ENCODE measurements around the gene SNX19. TPM values are rescaled to one million over a fixed set of nuclear protein-coding genes. Genes with fewer than 3 reads are reported as not detected.

Gene SNX19
- total RNA-seq, 1 donor from 2014 or later: 52.9 TPM

- H3K36me3 Mint-ChIP-seq (ENCODE audit: low read depth): peaks cover 2% of the 10 kb centered on the region
- no peak overlapping the region for H3K27ac Mint-ChIP-seq
- no peaks in the 10 kb centered on the region for H3K4me1 Mint-ChIP-seq
- intact Hi-C loops (cut with micrococcal nuclease): no loop called here
- no peak overlapping the region for H3K4me3 Mint-ChIP-seq
- DNase-seq: no peak
- H3K27me3 Mint-ChIP-seq: peaks cover 33% of the 10 kb centered on the region
- H3K9me3 Mint-ChIP-seq: peaks cover 16% of the 10 kb centered on the region
Measured at GRCh38 chr11:130837194-130837593, 79.1 kb downstream of the SNX19 start.

GRCh38 chr11:130834886-130835285, 81.4 kb downstream of the SNX19 start:
- Mint-ChIP-seq H3K9me3 (peaks cover 16% of the 10 kb centered on the region), H3K27me3 (peaks cover 21% of the 10 kb centered on the region), H3K4me3 (no peak overlapping the region), H3K4me1 (no peaks in the 10 kb centered on the region), H3K36me3 (ENCODE audit: low read depth) (peaks cover 2% of the 10 kb centered on the region), H3K27ac (no peak overlapping the region)
- intact Hi-C loops (cut with micrococcal nuclease): no loop called here
- no peak for DNase-seq

GRCh38 chr11:130832566-130833425, 83.5 kb downstream of the SNX19 start:
- no peak overlapping the region for H3K4me3 Mint-ChIP-seq
- no peak for DNase-seq
- intact Hi-C loops (cut with micrococcal nuclease): no loop called here
- no peak overlapping the region for H3K27ac Mint-ChIP-seq
- H3K4me1 Mint-ChIP-seq: no peaks in the 10 kb centered on the region
- peaks cover 15% of the 10 kb centered on the region for H3K27me3 Mint-ChIP-seq
- peaks cover 6% of the 10 kb centered on the region for H3K9me3 Mint-ChIP-seq
- peaks cover 2% of the 10 kb centered on the region for H3K36me3 Mint-ChIP-seq (ENCODE audit: low read depth)

- no peak overlapping the region for H3K4me3 Mint-ChIP-seq
- intact Hi-C loops (cut with micrococcal nuclease): no loop called here
- H3K9me3 Mint-ChIP-seq: peaks cover 2% of the 10 kb centered on the region
- H3K27me3 Mint-ChIP-seq: peaks cover 10% of the 10 kb centered on the region
- H3K27ac Mint-ChIP-seq: no peak overlapping the region
- H3K4me1 Mint-ChIP-seq: no peaks in the 10 kb centered on the region
- peaks cover 1% of the 10 kb centered on the region for H3K36me3 Mint-ChIP-seq (ENCODE audit: low read depth)
- DNase-seq: no peak
Measured at GRCh38 chr11:130831976-130832375, 84.3 kb downstream of the SNX19 start.

- peaks cover 9% of the 10 kb centered on the region for H3K27me3 Mint-ChIP-seq
- no peaks in the 10 kb centered on the region for H3K9me3 Mint-ChIP-seq
- no peaks in the 10 kb centered on the region for H3K4me1 Mint-ChIP-seq
- intact Hi-C loops (cut with micrococcal nuclease): no loop called here
- DNase-seq: no peak
- H3K4me3 Mint-ChIP-seq: no peak overlapping the region
- H3K27ac Mint-ChIP-seq: no peak overlapping the region
- H3K36me3 Mint-ChIP-seq (ENCODE audit: low read depth): no peaks in the 10 kb centered on the region
Measured at GRCh38 chr11:130831506-130831905, 84.8 kb downstream of the SNX19 start.

DNA sequence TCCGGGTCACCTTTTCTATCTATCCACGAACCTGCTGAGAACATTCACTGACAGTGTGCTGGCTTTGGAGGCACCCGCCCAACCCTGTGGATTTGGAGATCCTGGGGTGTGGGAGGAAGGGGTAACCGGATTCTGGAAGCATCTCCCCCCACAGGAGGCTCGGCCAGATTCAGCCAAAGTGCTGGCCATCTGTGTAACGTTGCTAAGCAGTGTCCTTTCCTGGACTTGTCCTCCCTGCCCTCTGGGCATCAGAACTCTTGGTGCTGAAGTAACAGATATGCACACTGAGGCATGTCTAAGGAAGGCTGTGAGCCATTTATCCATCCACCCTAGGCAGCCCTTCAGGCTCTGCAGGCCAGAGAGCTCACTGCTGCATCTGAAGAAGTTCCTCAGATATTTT, 85.7 kb downstream of the SNX19 start:
- H3K27me3 Mint-ChIP-seq: peaks cover 9% of the 10 kb centered on the region
- DNase-seq: no peak
- no peaks in the 10 kb centered on the region for H3K36me3 Mint-ChIP-seq (ENCODE audit: low read depth)
- H3K27ac Mint-ChIP-seq: no peak overlapping the region
- H3K4me1 Mint-ChIP-seq: no peaks in the 10 kb centered on the region
- intact Hi-C loops (cut with micrococcal nuclease): no loop called here
- H3K9me3 Mint-ChIP-seq: no peaks in the 10 kb centered on the region
- H3K4me3 Mint-ChIP-seq: no peak overlapping the region

DNA sequence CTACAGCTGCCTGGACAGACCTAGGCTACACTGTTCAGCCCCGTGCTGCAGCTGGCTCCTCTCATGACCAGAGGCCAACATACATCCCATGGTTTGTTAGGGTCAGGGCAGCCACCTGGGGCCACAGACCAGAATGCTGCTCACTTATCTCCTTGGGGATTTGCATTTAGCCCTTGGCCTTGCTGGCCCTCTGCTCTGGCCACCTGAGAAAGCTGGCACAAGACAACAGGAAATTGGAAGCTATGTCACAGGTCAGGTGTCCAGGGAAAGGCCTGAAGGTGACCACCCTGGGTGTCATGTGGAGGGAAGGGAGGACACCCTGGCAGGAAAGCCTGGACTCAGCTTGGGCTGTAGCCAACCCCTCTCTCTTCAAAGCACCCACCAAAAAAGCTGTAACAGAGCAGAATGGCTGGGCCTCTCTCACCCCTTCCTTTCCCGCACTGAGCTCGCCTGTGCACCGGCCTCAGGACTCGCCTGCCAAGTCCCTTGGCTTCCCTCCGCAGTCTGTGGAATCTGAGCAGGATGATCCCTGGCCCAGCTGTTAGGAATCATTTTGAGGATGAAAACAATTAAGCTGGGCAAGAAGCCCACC, 86.3 kb downstream of the SNX19 start:
- peaks cover 9% of the 10 kb centered on the region for H3K27me3 Mint-ChIP-seq
- intact Hi-C loops (cut with micrococcal nuclease): no loop called here
- H3K4me1 Mint-ChIP-seq: no peaks in the 10 kb centered on the region
- H3K9me3 Mint-ChIP-seq: no peaks in the 10 kb centered on the region
- no peak overlapping the region for H3K27ac Mint-ChIP-seq
- H3K36me3 Mint-ChIP-seq (ENCODE audit: low read depth): no peaks in the 10 kb centered on the region
- no peak for DNase-seq
- H3K4me3 Mint-ChIP-seq: no peak overlapping the region

GRCh38 chr11:130828741-130829140, 87.5 kb downstream of the SNX19 start:
- no peaks in the 10 kb centered on the region for H3K4me1 Mint-ChIP-seq
- no peak for DNase-seq
- no peak overlapping the region for H3K27ac Mint-ChIP-seq
- H3K36me3 Mint-ChIP-seq (ENCODE audit: low read depth): no peaks in the 10 kb centered on the region
- no peaks in the 10 kb centered on the region for H3K9me3 Mint-ChIP-seq
- intact Hi-C loops (cut with micrococcal nuclease): no loop called here
- H3K4me3 Mint-ChIP-seq: no peak overlapping the region
- peaks cover 4% of the 10 kb centered on the region for H3K27me3 Mint-ChIP-seq

GRCh38 chr11:130827451-130828377, 88.6 kb downstream of the SNX19 start:
- intact Hi-C loops (cut with micrococcal nuclease): no loop called here
- no peak overlapping the region for H3K4me3 Mint-ChIP-seq

DNA sequence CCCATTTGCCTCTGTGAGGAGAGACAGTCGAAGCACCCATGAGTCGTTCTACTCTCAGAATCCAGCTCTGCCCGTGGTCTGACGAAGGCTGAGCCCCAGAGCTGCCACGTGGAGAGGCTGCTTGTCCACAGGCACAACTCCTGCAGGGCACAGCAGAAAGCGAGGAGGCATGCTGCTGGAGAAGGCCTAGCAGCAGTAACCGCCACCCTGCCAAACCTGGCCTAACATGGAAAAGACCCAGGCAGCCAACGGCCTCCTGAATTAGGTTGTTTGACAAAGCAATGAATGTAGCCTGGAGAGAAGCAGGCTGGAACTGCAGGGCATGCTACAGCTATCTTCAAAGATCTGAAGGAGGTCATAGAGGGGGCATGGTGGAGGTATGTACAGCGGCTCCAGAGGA, 89.7 kb downstream of the SNX19 start:
- Mint-ChIP-seq H3K27me3 (peaks cover 3% of the 10 kb centered on the region), H3K4me3 (no peak overlapping the region), H3K4me1 (no peaks in the 10 kb centered on the region), H3K27ac (no peak overlapping the region), H3K36me3 (ENCODE audit: low read depth) (no peaks in the 10 kb centered on the region), H3K9me3 (no peaks in the 10 kb centered on the region)
- intact Hi-C loops (cut with micrococcal nuclease): no loop called here
- no peak for DNase-seq

More at GRCh38 chr11:130827451-130828377, 88.6 kb downstream of the SNX19 start:
- Mint-ChIP-seq H3K9me3 (no peaks in the 10 kb centered on the region), H3K27me3 (peaks cover 3% of the 10 kb centered on the region), H3K4me1 (no peaks in the 10 kb centered on the region), H3K27ac (no peak overlapping the region), H3K36me3 (ENCODE audit: low read depth) (no peaks in the 10 kb centered on the region)
- no peak for DNase-seq

GRCh38 chr11:130825983-130826382, 90.3 kb downstream of the SNX19 start:
- Mint-ChIP-seq H3K36me3 (ENCODE audit: low read depth) (no peaks in the 10 kb centered on the region), H3K27me3 (peaks cover 3% of the 10 kb centered on the region), H3K9me3 (no peaks in the 10 kb centered on the region), H3K4me3 (no peak overlapping the region), H3K4me1 (no peaks in the 10 kb centered on the region), H3K27ac (no peak overlapping the region)
- no peak for DNase-seq
- intact Hi-C loops (cut with micrococcal nuclease): no loop called here

DNA sequence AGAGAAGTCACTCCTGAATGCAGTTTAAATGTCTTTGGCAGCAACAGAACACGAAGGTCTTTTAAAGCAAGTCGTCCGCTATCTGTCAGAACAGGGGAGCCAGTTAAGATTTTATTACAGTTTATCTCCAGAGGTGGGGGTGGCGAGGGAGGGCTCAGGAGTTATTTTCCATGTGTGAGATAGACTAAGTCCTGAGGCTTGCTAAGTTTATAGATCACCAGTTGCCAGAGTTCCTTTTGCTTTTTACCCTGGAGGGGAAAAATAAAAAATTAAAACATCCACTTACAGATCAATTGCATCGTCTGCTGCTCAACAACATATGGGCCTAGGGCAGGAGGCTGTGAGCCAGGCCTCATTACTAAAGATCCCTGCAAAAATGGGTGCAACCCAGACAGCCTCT, 90.7 kb downstream of the SNX19 start:
- DNase-seq: no peak
- H3K27ac Mint-ChIP-seq: no peak overlapping the region
- H3K27me3 Mint-ChIP-seq: peaks cover 5% of the 10 kb centered on the region
- H3K36me3 Mint-ChIP-seq (ENCODE audit: low read depth): no peaks in the 10 kb centered on the region
- no peak overlapping the region for H3K4me3 Mint-ChIP-seq
- intact Hi-C loops (cut with micrococcal nuclease): no loop called here
- H3K9me3 Mint-ChIP-seq: no peaks in the 10 kb centered on the region
- no peaks in the 10 kb centered on the region for H3K4me1 Mint-ChIP-seq

Measured in activated CD4-positive, alpha-beta T cell treated with anti-CD3 and anti-CD28 coated beads, Interleukin-2, amount 10 ng/mL, durations not matched to agents 24 days and 14 days (primary cell).